A549 (cell line): ENCODE data around the gene ZBTB8B. TPM values are rescaled to one million over a fixed set of nuclear protein-coding genes. Genes with fewer than 3 reads are reported as not detected.

Experiments used
- ATAC-seq, 2 experiments: fragments of 200-7000 bp in 1 of 2; fragments of >200 bp in 1 of 2; cut with Nextera tagmentation in 1 of 2; cut with Tn5 transposase in 1 of 2; 3 replicates each; pipeline versions ENCODE4 v1.8.0 to v1.9.1; 2018 to 2020; ENCODE audit warnings: mild to moderate bottlenecking in 1 of 2, moderate library complexity in 1 of 2
- CTCF ChIA-PET: fragments of 300-600 bp; sonication (Branson Sonifier 250); formaldehyde crosslinking; extraction: SDS; loops from one replicate; lab custom pipeline; 2021; ENCODE audit warnings: antibody characterized with exemption, inconsistent platforms; lab: Yijun Ruan, JAX
- POLR2A ChIA-PET: fragments of 350-600 bp; formaldehyde crosslinking; extraction: SDS; loops from one replicate; lab custom pipeline; 2021; ENCODE audit warnings: antibody characterized with exemption, inconsistent platforms; lab: Yijun Ruan, JAX
- DNase-seq, 2 experiments: peaks; one replicate each; pipeline versions ENCODE4 v3.0.0 to v3.0.0-alpha.2; 2011 to 2016; ENCODE audit warnings: low read depth in 1 of 2, low spot score in 1 of 2
- FAIRE-seq: peaks from 2 replicates; lab custom pipeline; 2011; peaks lifted over from hg19 to GRCh38; lab: Jason Lieb, UNC
- H3K27ac ChIP-seq, 2 experiments: fragments of >200 bp; sonication (Bioruptor Twin); formaldehyde crosslinking; 3 replicates each; pipeline ENCODE4 v1.5.1; 2016 to 2017
- H3K4me1 ChIP-seq: fragments of >200 bp; sonication (Bioruptor Twin); formaldehyde crosslinking; 3 replicates; pipeline ENCODE4 v1.6.1; 2016
- H3K4me2 ChIP-seq: fragments of >200 bp; sonication (Bioruptor Twin); formaldehyde crosslinking; 3 replicates; pipeline ENCODE4 v1.6.1; 2016
- H3K4me3 ChIP-seq: fragments of >200 bp; sonication (Bioruptor Twin); formaldehyde crosslinking; 3 replicates; pipeline ENCODE4 v1.5.1; 2016
- H3K9me3 ChIP-seq: fragments of >200 bp; sonication (Bioruptor Twin); formaldehyde crosslinking; 3 replicates; pipeline ENCODE4 v1.6.1; 2016
- CHD2 ChIP-seq: fragments of 150-350 bp; IDR thresholded peaks from 2 replicates; pipeline ENCODE4 v1.6.1; 2014; ENCODE audit warnings: low read length; ENCODE audit not compliant: partially characterized antibody
- ELK1 ChIP-seq: fragments of 150-350 bp; IDR thresholded peaks from 2 replicates; pipeline ENCODE4 v1.6.1; 2014; ENCODE audit warnings: low read depth, mild to moderate bottlenecking, low read length
- EP300 ChIP-seq, 2 experiments: fragments of >200 bp; sonication (Bioruptor Twin); formaldehyde crosslinking; IDR thresholded peaks; 2 replicates in 1 of 2; 3 replicates in 1 of 2; pipeline ENCODE4 v1.6.1; 2016 to 2017
- FOSB ChIP-seq: fragments of 250-450 bp; sonication (Bioruptor Pico); IDR thresholded peaks from 2 replicates; pipeline ENCODE4 v1.5.0; 2020; ENCODE audit warnings: mild to moderate bottlenecking, moderate library complexity
- FOSL2 ChIP-seq, 2 experiments: fragments of 450-650 bp in 1 of 2; fragments of >200 bp in 1 of 2; sonication (Bioruptor Twin) in 1 of 2; formaldehyde crosslinking; IDR thresholded peaks; 2 replicates each; pipeline versions ENCODE4 v1.5.0 to v1.6.1; 2016 to 2020; ENCODE audit warnings: mild to moderate bottlenecking in 1 of 2, moderate library complexity in 1 of 2
- FOXS1 ChIP-seq: fragments of 250-450 bp; sonication (Bioruptor Pico); IDR thresholded peaks from 2 replicates; pipeline ENCODE4 v1.5.0; 2020; ENCODE audit warnings: mild to moderate bottlenecking, moderate library complexity
- GATA3 ChIP-seq: IDR thresholded peaks from 2 replicates; pipeline ENCODE4 v1.6.1; 2012; ENCODE audit warnings: borderline replicate concordance
- HDAC2 ChIP-seq: fragments of 200-600 bp; sonication (generic); IDR thresholded peaks from 2 replicates; pipeline ENCODE4 v1.6.1; 2016
- HEYL ChIP-seq: fragments of 250-450 bp; sonication (Bioruptor Pico); IDR thresholded peaks from 2 replicates; pipeline ENCODE4 v1.8.0; 2021; ENCODE audit warnings: mild to moderate bottlenecking, moderate library complexity
- HOXA7 ChIP-seq: fragments of 250-450 bp; sonication (Bioruptor Pico); IDR thresholded peaks from 2 replicates; pipeline ENCODE4 v1.5.0; 2020; ENCODE audit warnings: mild to moderate bottlenecking, moderate library complexity
- HOXB13 ChIP-seq: fragments of 250-450 bp; sonication (Bioruptor Pico); IDR thresholded peaks from 2 replicates; pipeline ENCODE4 v1.5.0; 2020; ENCODE audit warnings: low read depth, mild to moderate bottlenecking, moderate library complexity
- HOXB5 ChIP-seq: fragments of 250-450 bp; sonication (Bioruptor Pico); IDR thresholded peaks from 2 replicates; pipeline ENCODE4 v1.5.0; 2020; ENCODE audit warnings: mild to moderate bottlenecking, moderate library complexity
- KDM1A ChIP-seq: fragments of 200-600 bp; sonication (generic); IDR thresholded peaks from 2 replicates; pipeline ENCODE4 v1.6.1; 2016; ENCODE audit warnings: low read depth, mild to moderate bottlenecking
- KDM5A ChIP-seq: fragments of 200-600 bp; sonication (generic); IDR thresholded peaks from 2 replicates; pipeline ENCODE4 v1.6.1; 2016; ENCODE audit warnings: antibody characterized with exemption, mild to moderate bottlenecking
- MAX ChIP-seq: IDR thresholded peaks from 2 replicates; pipeline ENCODE4 v1.6.1; 2012
- NR3C1 ChIP-seq: fragments of >200 bp; sonication (Bioruptor Twin); formaldehyde crosslinking; IDR thresholded peaks from 3 replicates; pipeline ENCODE4 v1.6.1; 2017
- PHF8 ChIP-seq: fragments of 200-600 bp; sonication (generic); IDR thresholded peaks from 2 replicates; pipeline ENCODE4 v1.6.1; 2016; ENCODE audit warnings: low read depth, mild to moderate bottlenecking, antibody characterized with exemption, moderate library complexity, borderline replicate concordance
- POLR2A ChIP-seq: IDR thresholded peaks from 2 replicates; pipeline ENCODE4 v1.6.1; 2012; ENCODE audit warnings: mild to moderate bottlenecking, low read length
- POLR2AphosphoS2 ChIP-seq: conservative IDR thresholded peaks from 2 replicates; pipeline ENCODE4 v1.6.1; 2012; ENCODE audit warnings: low read length, improper control_type of control experiment, inconsistent platforms
- RCOR1 ChIP-seq: fragments of 150-350 bp; IDR thresholded peaks from 2 replicates; pipeline ENCODE4 v1.6.1; 2014; ENCODE audit warnings: antibody characterized with exemption, low read length, low read depth
- RFX5 ChIP-seq: fragments of 450-650 bp; IDR thresholded peaks from 2 replicates; pipeline ENCODE4 v1.7.1; 2014; ENCODE audit warnings: antibody characterized with exemption, mild to moderate bottlenecking, moderate library complexity
- RNF2 ChIP-seq: fragments of 200-600 bp; sonication (generic); IDR thresholded peaks from 2 replicates; pipeline ENCODE4 v1.6.1; 2016; ENCODE audit warnings: low read depth, mild to moderate bottlenecking, antibody characterized with exemption, moderate library complexity, borderline replicate concordance
- SREBF2 ChIP-seq: fragments of 450-650 bp; IDR thresholded peaks from 2 replicates; pipeline ENCODE4 v1.6.1; 2014; ENCODE audit warnings: mild to moderate bottlenecking, moderate library complexity
- USF2 ChIP-seq: fragments of 450-650 bp; IDR thresholded peaks from 2 replicates; pipeline ENCODE4 v1.6.1; 2014; ENCODE audit warnings: antibody characterized with exemption
- ZNF302 ChIP-seq: fragments of 250-450 bp; sonication (Bioruptor Pico); IDR thresholded peaks from 2 replicates; pipeline ENCODE4 v1.9.0; 2021; ENCODE audit warnings: inconsistent platforms, mild to moderate bottlenecking, moderate library complexity
- ZSCAN20 ChIP-seq: fragments of 250-450 bp; sonication (Bioruptor Pico); IDR thresholded peaks from 2 replicates; pipeline ENCODE4 v1.8.0; 2022; ENCODE audit warnings: mild to moderate bottlenecking, moderate library complexity
- WGBS: methylation state at CpG from one replicate; pipeline ENCODE4 v1.1.6; 2017; ENCODE audit errors: missing lambda C conversion rate; 5-methylcytosine and 5-hydroxymethylcytosine counted together
- polyA plus RNA-seq, 4 experiments: library from polyadenylated mRNA; depleted of rRNA in 3 of 4; stranded (reverse); fragments of >200 nt; fragmentation: RNase III in 1 of 4; extraction: RNeasy Plus Mini Kit Qiagen cat#74134 plus additional on column Dnase treatment in 1 of 4; gene quantifications; 2 replicates in 3 of 4; 3 replicates in 1 of 4; pipeline ENCODE4 v1.2.3, GENCODE V29; 2011 to 2017
- TF ChIP-seq, protein P1 (sequence below): fragments of 250-450 bp; sonication (Bioruptor Pico); IDR thresholded peaks from 2 replicates; pipeline ENCODE4 v1.5.0; 2021; ENCODE audit warnings: mild to moderate bottlenecking, moderate library complexity, borderline replicate concordance

Gene ZBTB8B
- polyA plus RNA-seq, 2 of the 4 experiments (the other 2 are of a cell fraction): 0.01 to 0.03 TPM

DNA sequence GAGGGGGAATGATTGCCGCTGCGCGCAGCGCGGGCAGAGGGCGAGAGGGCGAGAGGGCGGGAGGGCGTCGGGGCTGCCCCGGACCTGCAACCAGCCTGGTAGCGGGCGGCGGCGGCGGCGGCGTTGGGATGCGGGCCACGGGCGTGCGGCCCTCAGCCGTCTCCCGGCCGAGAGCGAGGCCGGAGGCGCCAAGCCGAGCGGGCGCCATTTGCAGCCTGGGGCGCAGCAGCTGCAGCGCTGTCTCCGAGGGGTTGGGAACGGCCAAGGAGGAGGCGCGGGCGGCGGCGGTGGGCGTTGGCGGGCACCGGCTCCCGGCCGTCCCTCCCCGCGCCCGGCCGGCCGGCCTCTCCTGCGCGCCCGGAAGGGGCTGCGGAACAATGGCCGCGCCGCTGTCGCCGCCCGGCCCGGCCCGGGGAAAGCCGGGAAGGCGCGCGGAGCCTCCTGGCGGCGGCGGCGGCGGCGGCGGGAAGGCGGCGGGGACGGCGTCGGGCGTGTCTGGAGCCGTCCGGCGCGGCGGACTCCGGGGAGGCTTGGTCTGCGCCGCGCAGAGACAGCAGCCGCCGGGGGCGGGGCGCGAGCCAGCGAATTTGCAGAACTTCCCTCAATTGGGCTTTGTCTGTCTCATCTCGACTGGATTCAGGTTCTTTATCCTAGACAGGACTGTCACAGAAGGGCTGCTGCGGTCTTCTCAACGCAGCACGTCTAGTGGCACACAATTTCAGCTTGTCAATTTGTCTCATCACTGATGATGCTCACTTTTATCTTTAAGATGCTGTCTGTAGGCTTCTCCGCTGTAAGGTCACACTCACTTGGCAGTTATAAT lies 35.7 kb downstream of the ZBTB8B start (continued):
- TF ChIP-seq PHF8: peak; percentile 61; the same call in 1 of the 2 replicates

GRCh38 chr1:32501865-32502264 lies 37.0 kb downstream of the ZBTB8B start:
- no peak for ATAC-seq
- POLR2A ChIA-PET: interaction anchor here (0.7 kb wide), 1 partner anchor 149 kb away, joined by 3 read pairs; the partner anchor contains the start of gene RBBP4
- CTCF ChIA-PET: interaction anchor here (0.6 to 2.1 kb wide), 4 partner anchors 10 to 53 kb away, joined by 3 to 8 read pairs (median 5); no protein-coding TSS in a partner anchor
- no peak overlapping the region; the same call in 2 of the 3 replicates for H3K4me2 ChIP-seq
- H3K27ac ChIP-seq: peak overlapping the region in 1 of 2 experiments; percentile 24; a peak in 1 of 6 replicates
- no peak for TF ChIP-seq HOXB5 (CRISPR knock-in tag)
- TF ChIP-seq HDAC2: no peak
- no peak for TF ChIP-seq HOXB13 (CRISPR knock-in tag)
- TF ChIP-seq NR3C1: no peak
- no peak for TF ChIP-seq MAX
- TF ChIP-seq, protein P1, sequence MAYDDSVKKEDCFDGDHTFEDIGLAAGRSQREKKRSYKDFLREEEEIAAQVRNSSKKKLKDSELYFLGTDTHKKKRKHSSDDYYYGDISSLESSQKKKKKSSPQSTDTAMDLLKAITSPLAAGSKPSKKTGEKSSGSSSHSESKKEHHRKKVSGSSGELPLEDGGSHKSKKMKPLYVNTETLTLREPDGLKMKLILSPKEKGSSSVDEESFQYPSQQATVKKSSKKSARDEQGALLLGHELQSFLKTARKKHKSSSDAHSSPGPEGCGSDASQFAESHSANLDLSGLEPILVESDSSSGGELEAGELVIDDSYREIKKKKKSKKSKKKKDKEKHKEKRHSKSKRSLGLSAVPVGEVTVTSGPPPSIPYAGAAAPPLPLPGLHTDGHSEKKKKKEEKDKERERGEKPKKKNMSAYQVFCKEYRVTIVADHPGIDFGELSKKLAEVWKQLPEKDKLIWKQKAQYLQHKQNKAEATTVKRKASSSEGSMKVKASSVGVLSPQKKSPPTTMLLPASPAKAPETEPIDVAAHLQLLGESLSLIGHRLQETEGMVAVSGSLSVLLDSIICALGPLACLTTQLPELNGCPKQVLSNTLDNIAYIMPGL (CRISPR knock-in tag): no peak
- TF ChIP-seq POLR2A: no peak
- no peak overlapping the region for H3K4me3 ChIP-seq
- no peaks in the 10 kb centered on the region; the same call in 2 of the 3 replicates for H3K4me1 ChIP-seq
- DNase-seq: no peak
- no peak for FAIRE-seq
- H3K9me3 ChIP-seq: no peaks in the 10 kb centered on the region
- WGBS: 98% methylated on average over 9 of the region's 9 CpGs

DNA sequence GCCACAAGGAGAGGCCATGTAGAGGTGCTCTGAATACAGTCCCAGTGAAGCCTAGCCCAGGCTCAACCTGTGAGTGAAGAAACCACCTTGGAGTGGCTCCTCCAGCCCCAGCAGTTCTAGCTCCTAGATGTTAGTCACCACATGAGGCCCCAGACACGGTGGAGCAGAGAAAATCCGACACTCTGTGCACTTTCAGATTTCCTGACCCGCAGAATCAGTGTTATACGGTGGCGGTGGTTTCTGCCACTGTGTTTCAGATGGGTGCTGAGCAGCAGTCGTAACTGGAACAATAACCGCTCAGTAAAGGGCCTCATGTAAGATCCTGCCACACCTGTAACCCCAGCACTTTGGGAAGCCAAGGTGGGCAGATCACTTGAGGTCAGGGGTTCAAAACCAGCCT lies 38.3 kb downstream of the ZBTB8B start:
- no peak for FAIRE-seq
- no peak for DNase-seq
- ChIA-PET POLR2A (no interaction called here), CTCF (interaction anchor here (0.6 kb wide), 1 partner anchor 324 kb away, joined by 3 read pairs; no protein-coding TSS in a partner anchor)
- Histone ChIP-seq H3K4me3 (no peak overlapping the region), H3K9me3 (no peaks in the 10 kb centered on the region), H3K4me1 (no peaks in the 10 kb centered on the region; the same call in 2 of the 3 replicates), H3K27ac (no peak overlapping the region), H3K4me2 (no peak overlapping the region)
- TF ChIP-seq FOXS1 (CRISPR knock-in tag): no peak
- no peak for TF ChIP-seq RFX5
- TF ChIP-seq POLR2AphosphoS2: no peak
- TF ChIP-seq USF2: no peak
- no peak for TF ChIP-seq RNF2
- no peak for TF ChIP-seq HEYL (CRISPR knock-in tag)
- TF ChIP-seq RCOR1: no peak
- TF ChIP-seq SREBF2: no peak
- no peak for TF ChIP-seq KDM1A
- no peak for TF ChIP-seq FOSL2 (IDR thresholded peaks at IDR 0.05)
- TF ChIP-seq FOSL2 (CRISPR knock-in tag; IDR thresholded peaks at IDR 0.05): no peak
- ATAC-seq: no peak
- WGBS: 92% methylated on average over 6 of the region's 7 CpGs

- WGBS: 64% methylated on average over 4 of the region's 4 CpGs
- CTCF ChIA-PET: no interaction called here
- no peak for ATAC-seq
- TF ChIP-seq PHF8 (no peak), CHD2 (no peak), NR3C1 (no peak), ZNF302 (CRISPR knock-in tag) (no peak), EP300 (IDR thresholded peaks at IDR 0.05) (no peak), GATA3 (no peak), ELK1 (no peak), POLR2A (no peak), HOXA7 (CRISPR knock-in tag) (no peak), HOXB5 (CRISPR knock-in tag) (no peak), ZSCAN20 (CRISPR knock-in tag) (no peak), KDM5A (no peak), FOSB (no peak)
Measured at GRCh38 chr1:32507021-32507420, 42.1 kb downstream of the ZBTB8B start.

More at GRCh38 chr1:32507021-32507420, 42.1 kb downstream of the ZBTB8B start:
- Histone ChIP-seq H3K4me3 (no peak overlapping the region), H3K4me2 (no peak overlapping the region), H3K4me1 (0 out of 3 replicates have a peak, but pooled peaks cover 3% of the 10 kb centered on the region), H3K27ac (no peak overlapping the region), H3K9me3 (0 out of 3 replicates have a peak, but pooled peaks cover 4% of the 10 kb centered on the region)
- POLR2A ChIA-PET: no interaction called here
- FAIRE-seq (no peak), DNase-seq (no peak)
